Subcutaneous abdominal adipose tissue (tissue), 5 donors: ENCODE data around the gene LRRC4C.

Experiments used
- H3K27ac ChIP-seq: one replicate; pipeline ENCODE4 v1.7.0; 2013; ENCODE audit warnings: low read depth, mild to moderate bottlenecking, inconsistent platforms, low read length, moderate library complexity
- H3K27me3 ChIP-seq, 5 donors: one replicate each; pipeline ENCODE4 v1.7.0; 2013; ENCODE audit warnings: low read length in 5 of 5, inconsistent platforms in 1 of 5; ENCODE audit not compliant: control insufficient read depth in 5 of 5, insufficient read depth in 4 of 5
- H3K36me3 ChIP-seq, 5 donors: one replicate each; pipeline ENCODE4 v1.7.0; 2013; ENCODE audit warnings: low read length in 5 of 5; ENCODE audit not compliant: control insufficient read depth in 5 of 5, insufficient read depth in 5 of 5
- H3K4me1 ChIP-seq, 5 donors: one replicate each; pipeline ENCODE4 v1.7.0; 2013; ENCODE audit warnings: low read length in 5 of 5, mild to moderate bottlenecking in 3 of 5, moderate library complexity in 1 of 5; ENCODE audit not compliant: control insufficient read depth in 5 of 5, insufficient read depth in 5 of 5
- H3K4me3 ChIP-seq, 5 donors: one replicate each; pipeline ENCODE4 v1.7.0; 2013; ENCODE audit warnings: low read length in 5 of 5, low read depth in 1 of 5
- H3K9ac ChIP-seq, 5 donors: one replicate each; pipeline ENCODE4 v1.7.0; 2013; ENCODE audit warnings: low read length in 5 of 5, mild to moderate bottlenecking in 4 of 5, moderate library complexity in 3 of 5
- H3K9me3 ChIP-seq, 5 donors: one replicate each; pipeline ENCODE4 v1.7.0; 2013; ENCODE audit warnings: low read length in 5 of 5; ENCODE audit not compliant: control insufficient read depth in 5 of 5
- donor health status: healthy.
- donor health status: healthy.
- donor health status: healthy.
- donor health status: healthy.
- donor health status: healthy.

The LRRC4C gene

GRCh38 chr11:40162901-40163883, 1296.3 kb downstream of the LRRC4C start:
- H3K4me3 ChIP-seq = no peak overlapping the region

GRCh38 chr11:40161854-40162410, 1297.5 kb downstream of the LRRC4C start:
- H3K4me3 ChIP-seq = no peak overlapping the region
- H3K27me3 ChIP-seq = no peaks in the 10 kb centered on the region
- H3K9me3 ChIP-seq = peaks cover 0 to 7% (median 3%) of the 10 kb centered on the region in 5 donors
- H3K27ac ChIP-seq = no peak overlapping the region
- no peaks in the 10 kb centered on the region for H3K36me3 ChIP-seq
- no peak overlapping the region for H3K9ac ChIP-seq
- no peaks in the 10 kb centered on the region for H3K4me1 ChIP-seq

More at GRCh38 chr11:40162901-40163883, 1296.3 kb downstream of the LRRC4C start:
- H3K9ac ChIP-seq = no peak overlapping the region
- no peaks in the 10 kb centered on the region for H3K4me1 ChIP-seq
- peaks cover 0 to 7% (median 0%) of the 10 kb centered on the region in 5 donors for H3K9me3 ChIP-seq
- no peaks in the 10 kb centered on the region for H3K36me3 ChIP-seq
- no peaks in the 10 kb centered on the region for H3K27me3 ChIP-seq
- H3K27ac ChIP-seq = no peak overlapping the region

- Histone ChIP-seq H3K9me3 (peaks cover 0 to 9% (median 2%) of the 10 kb centered on the region in 5 donors), H3K9ac (no peak overlapping the region), H3K36me3 (no peaks in the 10 kb centered on the region), H3K27ac (no peak overlapping the region), H3K4me3 (no peak overlapping the region), H3K4me1 (no peaks in the 10 kb centered on the region), H3K27me3 (no peaks in the 10 kb centered on the region)
Measured at GRCh38 chr11:40160418-40160817, 1299.0 kb downstream of the LRRC4C start.

GRCh38 chr11:40149721-40150120, 1309.7 kb downstream of the LRRC4C start:
- Histone ChIP-seq H3K27ac (no peak overlapping the region), H3K36me3 (no peaks in the 10 kb centered on the region), H3K4me3 (no peak overlapping the region), H3K4me1 (no peaks in the 10 kb centered on the region), H3K27me3 (no peaks in the 10 kb centered on the region), H3K9ac (no peak overlapping the region), H3K9me3 (peaks cover 0 to 7% (median 3%) of the 10 kb centered on the region in 5 donors)

- Histone ChIP-seq H3K4me1 (no peaks in the 10 kb centered on the region), H3K9me3 (no peaks in the 10 kb centered on the region), H3K27ac (no peak overlapping the region), H3K4me3 (no peak overlapping the region), H3K36me3 (no peaks in the 10 kb centered on the region), H3K27me3 (no peaks in the 10 kb centered on the region), H3K9ac (no peak overlapping the region)
Measured at GRCh38 chr11:40140560-40140959, 1318.9 kb downstream of the LRRC4C start.

GRCh38 chr11:40139536-40139935, 1319.9 kb downstream of the LRRC4C start:
- Histone ChIP-seq H3K9ac (no peak overlapping the region), H3K4me1 (no peaks in the 10 kb centered on the region), H3K9me3 (no peaks in the 10 kb centered on the region), H3K36me3 (no peaks in the 10 kb centered on the region), H3K27ac (no peak overlapping the region), H3K4me3 (no peak overlapping the region), H3K27me3 (no peaks in the 10 kb centered on the region)

- Histone ChIP-seq H3K36me3 (no peaks in the 10 kb centered on the region), H3K9me3 (no peaks in the 10 kb centered on the region), H3K9ac (no peak overlapping the region), H3K4me1 (no peaks in the 10 kb centered on the region), H3K27me3 (no peaks in the 10 kb centered on the region), H3K27ac (no peak overlapping the region), H3K4me3 (no peak overlapping the region)
Measured at GRCh38 chr11:40139066-40139465, 1320.4 kb downstream of the LRRC4C start.

- Histone ChIP-seq H3K36me3 (no peaks in the 10 kb centered on the region), H3K9ac (no peak overlapping the region), H3K4me1 (no peaks in the 10 kb centered on the region), H3K27me3 (no peaks in the 10 kb centered on the region), H3K27ac (no peak overlapping the region), H3K9me3 (no peaks in the 10 kb centered on the region), H3K4me3 (no peak overlapping the region)
Measured at GRCh38 chr11:40134820-40135570, 1324.5 kb downstream of the LRRC4C start.

GRCh38 chr11:40133498-40133897, 1326.0 kb downstream of the LRRC4C start:
- Histone ChIP-seq H3K9me3 (no peaks in the 10 kb centered on the region), H3K4me3 (no peak overlapping the region), H3K27me3 (no peaks in the 10 kb centered on the region), H3K4me1 (no peaks in the 10 kb centered on the region), H3K27ac (no peak overlapping the region), H3K36me3 (no peaks in the 10 kb centered on the region), H3K9ac (no peak overlapping the region)

- Histone ChIP-seq H3K9ac (no peak overlapping the region), H3K27me3 (no peaks in the 10 kb centered on the region), H3K27ac (no peak overlapping the region), H3K4me1 (no peaks in the 10 kb centered on the region), H3K9me3 (no peaks in the 10 kb centered on the region), H3K4me3 (no peak overlapping the region), H3K36me3 (no peaks in the 10 kb centered on the region)
Measured at GRCh38 chr11:40132912-40133311, 1326.5 kb downstream of the LRRC4C start.
